ENCODE measurements around the gene FGF18. TPM values are rescaled to one million over a fixed set of nuclear protein-coding genes. Genes with fewer than 3 reads are reported as not detected.
A peak's percentile ranks its signal among the peaks of the same experiment; 100 is the strongest.
"Not testable (repeated sequence)": the region's sequence is repeated elsewhere in the genome, so short reads cannot be mapped to it uniquely, and the experiment has no call there.

Gene FGF18
- total and polyA plus RNA-seq, 5 experiments from 2014 or later, result 0.38 to 0.42 TPM; not detected in 3

DNA sequence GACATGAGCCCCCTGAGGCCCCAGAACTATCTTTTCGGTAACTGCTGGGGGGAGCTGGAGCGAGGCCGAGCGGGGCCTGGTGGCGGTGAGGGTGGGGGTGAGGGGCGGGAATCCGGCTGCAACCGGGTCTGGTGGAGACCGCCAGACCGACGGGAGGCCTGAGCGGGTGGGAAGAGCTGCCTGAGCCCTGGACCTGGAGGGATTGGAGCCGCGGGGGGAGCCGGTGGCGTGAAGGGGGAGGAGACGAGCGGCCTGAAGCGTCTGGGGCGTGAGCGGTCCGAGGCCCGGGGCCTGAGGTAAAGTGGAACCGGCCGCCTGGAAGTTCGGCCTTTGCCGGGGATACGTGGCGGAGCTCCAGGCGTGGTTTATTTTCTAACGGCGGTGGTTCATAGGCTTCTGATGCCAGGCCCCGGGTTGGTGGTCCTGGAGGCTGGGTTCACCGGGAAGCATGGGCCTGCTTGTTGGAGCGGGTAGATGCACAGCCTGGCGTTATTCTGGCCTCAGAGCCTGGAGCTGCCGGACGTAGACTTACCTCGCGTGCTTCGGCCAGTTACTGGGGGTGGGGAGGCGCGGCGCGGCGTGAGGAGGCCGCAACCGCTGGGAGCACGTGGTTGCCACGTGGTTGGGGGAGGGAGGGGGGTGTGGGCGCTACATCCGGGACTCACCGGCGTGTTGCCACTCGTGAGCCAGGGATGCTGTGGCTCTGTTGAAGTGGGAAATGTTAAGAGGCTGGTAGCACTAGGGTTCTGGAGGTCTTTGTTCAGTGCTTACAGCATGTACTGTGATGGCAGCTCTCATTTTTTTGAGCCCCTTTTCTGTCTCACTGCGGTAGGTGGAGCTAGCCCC is 31.3 kb upstream of the FGF18 start:
- POLR2A ChIA-PET, result interaction anchor here (0.5 to 2.6 kb wide), 18 partner anchors 11 to 1669 kb away, joined by 3 to 19 read pairs (median 3); partner anchors contain the start of genes FBXW11 and FGF18
- DNase-seq (peak; percentile 70 to 89 (median 79)), ATAC-seq (peak; percentile 21 to 34)
- Mint-ChIP-seq H3K27ac (peak overlapping the region; percentile 98 to 100 (median 100)), H3K9me3 (peaks cover 0 to 5% (median 0%) of the 10 kb centered on the region in 9 donors), H3K4me1 (peaks cover 30 to 63% (median 53%) of the 10 kb centered on the region in 4 donors), H3K27me3 (peaks cover 0 to 7% (median 0%) of the 10 kb centered on the region in 5 donors), H3K36me3 (peaks cover 13 to 41% (median 14%) of the 10 kb centered on the region in 3 donors), H3K4me3 (peak overlapping the region; percentile 91 to 99 (median 98))

DNA sequence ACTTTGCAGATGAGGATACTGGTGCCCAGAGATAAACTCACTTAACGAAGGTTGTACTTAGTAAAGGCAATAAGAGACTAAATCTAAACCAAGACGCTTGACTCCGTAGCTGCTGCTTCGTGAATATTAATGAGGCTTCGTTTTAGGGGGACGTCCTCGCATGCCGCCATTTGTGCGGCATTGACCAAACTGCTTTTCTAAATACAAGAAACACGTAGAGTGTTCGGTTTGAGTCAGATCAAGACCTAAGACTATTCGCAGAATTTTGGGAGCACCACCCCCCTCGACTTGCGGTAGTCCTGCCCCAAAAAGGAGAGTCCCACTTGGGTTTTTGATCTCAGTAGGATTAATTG is 30.7 kb upstream of the FGF18 start:
- POLR2A ChIA-PET, result interaction anchor here (0.5 to 2.6 kb wide), 11 partner anchors 11 to 1669 kb away, joined by 3 to 19 read pairs (median 3); partner anchors contain the start of genes FBXW11 and FGF18
- Mint-ChIP-seq H3K27me3 (peaks cover 0 to 7% (median 0%) of the 10 kb centered on the region in 5 donors), H3K4me3 (peak overlapping the region; percentile 91 to 99 (median 98)), H3K4me1 (peaks cover 32 to 68% (median 58%) of the 10 kb centered on the region in 4 donors), H3K9me3 (peaks cover 0 to 5% (median 0%) of the 10 kb centered on the region in 9 donors), H3K36me3 (peaks cover 16 to 47% (median 18%) of the 10 kb centered on the region in 3 donors), H3K27ac (peak overlapping the region; percentile 98 to 100 (median 100))
- ATAC-seq, result no peak
- peak in 1 of 10 donors; percentile 25 for DNase-seq

DNA sequence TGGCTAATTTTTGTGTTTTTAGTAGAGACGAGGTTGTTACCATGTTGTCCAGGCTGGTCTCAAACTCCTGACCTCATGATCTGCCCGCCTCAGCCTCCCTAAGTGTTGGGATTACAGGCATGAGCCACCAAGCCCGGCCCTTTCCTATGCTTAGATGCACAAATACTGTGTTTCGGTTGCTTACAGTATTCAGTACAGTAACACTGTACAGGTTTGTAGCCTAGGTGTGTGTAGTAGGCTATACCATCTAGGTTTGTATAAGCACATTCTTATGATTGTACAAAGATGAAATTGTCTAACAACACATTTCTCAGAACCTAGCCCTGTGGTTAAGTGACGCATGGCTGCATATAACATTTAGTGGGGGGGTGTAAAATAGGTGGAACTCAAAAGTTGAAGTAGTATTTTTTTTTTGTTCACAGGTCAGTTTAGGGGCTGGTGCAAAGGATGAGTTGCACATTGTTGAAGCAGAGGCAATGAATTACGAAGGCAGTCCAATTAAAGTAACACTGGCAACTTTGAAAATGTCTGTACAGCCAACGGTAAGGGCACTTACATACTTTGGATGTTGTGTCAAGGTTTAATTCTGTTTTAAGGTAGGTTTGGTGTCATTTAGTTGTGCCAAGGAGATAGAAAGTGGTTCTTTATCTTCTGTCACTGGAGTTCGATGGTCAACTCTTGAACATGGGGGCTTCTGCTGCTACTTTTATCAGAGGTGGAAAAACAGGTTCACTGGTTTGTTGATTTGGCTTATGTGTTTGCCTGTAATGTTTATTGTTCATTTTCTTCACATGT is 28.4 kb upstream of the FGF18 start:
- Mint-ChIP-seq H3K27me3 (peaks cover 0 to 7% (median 0%) of the 10 kb centered on the region in 5 donors), H3K4me1 (peaks cover 38 to 76% (median 70%) of the 10 kb centered on the region in 4 donors), H3K36me3 (peaks cover 18 to 70% (median 28%) of the 10 kb centered on the region in 3 donors), H3K9me3 (peaks cover 0 to 5% (median 0%) of the 10 kb centered on the region in 9 donors), H3K27ac (peak overlapping the region; percentile 2 to 81 (median 46)), H3K4me3 (peak overlapping the region; percentile 38 to 99 (median 86))
- POLR2A ChIA-PET, result no interaction called here
- no peak for DNase-seq
- no peak for ATAC-seq

DNA sequence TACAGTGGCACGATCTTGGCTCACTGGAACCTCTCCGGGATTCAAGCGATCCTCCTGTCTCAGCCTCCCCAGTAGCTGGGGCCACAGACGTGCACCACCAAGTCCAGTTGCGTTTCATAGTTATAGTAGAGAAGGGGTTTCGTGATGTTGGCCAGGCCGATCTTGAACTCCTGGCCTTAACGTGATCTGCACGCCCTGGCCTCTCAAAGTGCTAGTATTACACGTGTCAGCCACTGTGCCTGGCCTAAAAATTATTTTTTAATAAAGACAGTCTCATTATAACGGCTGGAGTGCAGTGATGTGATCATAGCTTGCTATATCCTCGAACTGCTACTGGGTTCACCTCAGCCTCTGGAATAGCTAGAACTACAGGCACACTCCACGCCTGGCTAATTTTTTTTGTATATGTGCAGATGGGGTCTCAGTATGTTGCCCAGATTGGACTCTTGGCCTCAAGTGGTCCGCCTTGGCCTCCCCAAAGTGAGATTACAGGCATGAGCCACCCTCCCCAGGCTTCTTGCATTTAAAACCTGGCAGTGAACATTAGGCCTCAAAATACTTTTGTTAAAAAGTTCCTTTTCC is 27.4 kb upstream of the FGF18 start:
- POLR2A ChIA-PET, result no interaction called here
- peaks cover 0 to 7% (median 0%) of the 10 kb centered on the region in 5 donors for H3K27me3 Mint-ChIP-seq
- H3K4me3 Mint-ChIP-seq, result peak overlapping the region in 1 of 10 donors; percentile 30

DNA sequence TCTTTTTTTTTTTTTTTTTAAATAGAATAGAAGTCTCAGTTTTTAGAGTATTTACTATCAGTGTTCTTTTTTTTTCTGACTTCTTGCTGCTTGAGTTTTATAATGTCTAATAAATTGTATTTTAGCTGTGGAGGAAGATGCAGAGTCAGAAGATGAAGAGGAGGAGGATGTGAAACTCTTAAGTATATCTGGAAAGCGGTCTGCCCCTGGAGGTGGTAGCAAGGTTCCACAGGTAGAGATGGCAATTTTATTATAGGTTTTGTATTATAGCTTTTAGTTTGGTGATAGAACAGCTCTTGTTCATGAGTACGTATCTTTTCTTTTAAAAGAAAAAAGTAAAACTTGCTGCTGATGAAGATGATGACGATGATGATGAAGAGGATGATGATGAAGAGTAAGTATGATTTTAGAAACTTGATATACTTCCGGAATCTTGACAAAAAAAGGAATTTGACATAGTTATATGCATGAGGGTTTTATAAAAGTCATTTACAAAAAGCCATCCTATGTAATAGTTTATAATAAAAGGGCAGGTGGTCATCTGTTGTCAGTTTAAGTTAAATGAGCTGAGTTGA is 26.8 kb upstream of the FGF18 start:
- H3K27me3 Mint-ChIP-seq, result peaks cover 0 to 5% (median 0%) of the 10 kb centered on the region in 5 donors
- H3K27ac Mint-ChIP-seq, result peak overlapping the region in 5 of 10 donors; percentile 24 to 71 (median 53)
- ATAC-seq (no peak), DNase-seq (no peak)
- H3K9me3 Mint-ChIP-seq, result peaks cover 0 to 5% (median 0%) of the 10 kb centered on the region in 9 donors
- H3K4me3 Mint-ChIP-seq, result peak overlapping the region in 6 of 10 donors; percentile 4 to 50 (median 34)
- peaks cover 18 to 86% (median 30%) of the 10 kb centered on the region in 3 donors for H3K36me3 Mint-ChIP-seq
- POLR2A ChIA-PET, result no interaction called here
- H3K4me1 Mint-ChIP-seq, result peaks cover 38 to 78% (median 74%) of the 10 kb centered on the region in 4 donors

More for the DNA sequence above, 27.4 kb upstream of the FGF18 start:
- Mint-ChIP-seq H3K9me3 (peaks cover 0 to 5% (median 0%) of the 10 kb centered on the region in 9 donors), H3K4me1 (peaks cover 38 to 78% (median 73%) of the 10 kb centered on the region in 4 donors), H3K36me3 (peaks cover 18 to 80% (median 28%) of the 10 kb centered on the region in 3 donors), H3K27ac (peak overlapping the region in 1 of 10 donors; percentile 53)
- DNase-seq (no peak), ATAC-seq (no peak)

DNA sequence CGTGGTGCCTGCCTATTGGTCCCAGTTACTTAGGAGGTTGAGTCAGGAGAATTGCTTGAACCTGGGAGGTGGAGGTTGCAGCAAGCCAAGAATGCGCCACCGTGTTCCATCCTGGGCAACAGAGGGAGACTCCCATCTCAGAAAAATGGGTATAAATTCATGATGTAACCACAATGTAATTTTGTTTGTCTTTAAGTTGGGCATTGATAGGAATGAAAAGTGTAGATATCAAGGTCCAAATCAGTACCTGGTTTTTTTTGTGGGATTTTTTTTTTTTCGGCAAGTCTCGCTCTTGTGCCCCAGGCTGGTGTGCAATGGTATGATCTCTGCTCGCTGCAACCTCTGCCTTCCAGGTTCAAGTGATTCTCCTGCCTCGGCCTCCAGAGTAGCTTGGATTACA is 24.4 kb upstream of the FGF18 start:
- POLR2A ChIA-PET, result no interaction called here
- peaks cover 30 to 77% (median 71%) of the 10 kb centered on the region in 4 donors for H3K4me1 Mint-ChIP-seq
- H3K27ac Mint-ChIP-seq, result peak overlapping the region in 2 of 10 donors; percentile 3 to 34
- no peaks in the 10 kb centered on the region for H3K27me3 Mint-ChIP-seq
- H3K36me3 Mint-ChIP-seq, result peaks cover 14 to 96% (median 38%) of the 10 kb centered on the region in 3 donors
- no peaks in the 10 kb centered on the region for H3K9me3 Mint-ChIP-seq
- no peak for DNase-seq
- no peak for ATAC-seq
- peak overlapping the region in 2 of 10 donors; percentile 2 to 38 for H3K4me3 Mint-ChIP-seq

DNA sequence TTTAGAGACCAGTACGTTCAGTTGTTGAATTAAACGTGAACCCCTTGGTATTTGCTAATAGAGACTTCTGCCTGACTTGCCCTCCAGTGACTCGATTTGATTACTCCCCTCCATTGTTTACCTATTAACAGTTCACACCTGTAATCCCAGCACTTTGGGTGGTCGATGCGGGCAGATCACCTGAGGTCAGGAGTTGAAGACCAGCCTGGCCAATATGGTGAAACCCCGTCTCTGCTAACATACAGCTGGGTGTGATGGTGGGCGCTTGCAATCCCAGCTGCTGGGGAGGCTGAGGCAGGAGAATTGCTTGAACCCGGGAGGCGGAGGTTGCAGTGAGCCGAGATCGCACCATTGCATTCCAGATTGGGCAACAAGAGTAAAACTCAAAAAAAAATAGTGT is 22.9 kb upstream of the FGF18 start:
- peak overlapping the region in 2 of 10 donors; percentile 9 to 26 for H3K4me3 Mint-ChIP-seq
- POLR2A ChIA-PET, result interaction anchor here (0.6 kb wide), 1 partner anchor 15 kb away, joined by 3 read pairs; no protein-coding TSS in a partner anchor
- ATAC-seq, H3K27me3 Mint-ChIP-seq, DNase-seq, H3K9me3 Mint-ChIP-seq: not testable (repeated sequence)
- peaks cover 15 to 98% (median 38%) of the 10 kb centered on the region in 3 donors for H3K36me3 Mint-ChIP-seq
- peak overlapping the region in 1 of 10 donors; percentile 50 for H3K27ac Mint-ChIP-seq
- peaks cover 22 to 70% (median 59%) of the 10 kb centered on the region in 4 donors for H3K4me1 Mint-ChIP-seq

DNA sequence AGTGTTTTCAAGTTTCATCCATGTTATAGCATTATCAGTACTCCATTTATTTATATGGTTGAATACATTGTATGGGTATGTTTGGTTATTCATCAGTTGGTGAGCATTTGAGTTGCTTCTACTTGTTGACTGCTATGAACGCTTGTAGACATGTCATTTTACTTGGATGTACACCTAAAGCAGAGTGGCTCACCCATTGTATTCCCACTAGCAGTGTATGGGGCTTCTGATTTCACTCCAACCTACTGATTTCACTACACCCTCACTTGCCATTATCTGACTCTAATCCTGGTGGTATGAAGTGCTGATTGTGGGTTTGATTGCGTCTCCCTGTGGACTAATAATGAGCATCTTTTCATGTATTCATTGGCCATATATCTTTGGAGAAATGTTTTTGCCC is 22.3 kb upstream of the FGF18 start:
- H3K36me3 Mint-ChIP-seq, result peaks cover 15 to 95% (median 41%) of the 10 kb centered on the region in 3 donors
- ATAC-seq, result no peak
- no peaks in the 10 kb centered on the region for H3K27me3 Mint-ChIP-seq
- peak overlapping the region in 1 of 10 donors; percentile 9 for H3K27ac Mint-ChIP-seq
- peak overlapping the region in 3 of 10 donors; percentile 10 to 26 (median 18) for H3K4me3 Mint-ChIP-seq
- H3K9me3 Mint-ChIP-seq, result no peaks in the 10 kb centered on the region
- H3K4me1 Mint-ChIP-seq, result peaks cover 22 to 69% (median 58%) of the 10 kb centered on the region in 4 donors
- DNase-seq, result no peak
- POLR2A ChIA-PET, result no interaction called here

DNA sequence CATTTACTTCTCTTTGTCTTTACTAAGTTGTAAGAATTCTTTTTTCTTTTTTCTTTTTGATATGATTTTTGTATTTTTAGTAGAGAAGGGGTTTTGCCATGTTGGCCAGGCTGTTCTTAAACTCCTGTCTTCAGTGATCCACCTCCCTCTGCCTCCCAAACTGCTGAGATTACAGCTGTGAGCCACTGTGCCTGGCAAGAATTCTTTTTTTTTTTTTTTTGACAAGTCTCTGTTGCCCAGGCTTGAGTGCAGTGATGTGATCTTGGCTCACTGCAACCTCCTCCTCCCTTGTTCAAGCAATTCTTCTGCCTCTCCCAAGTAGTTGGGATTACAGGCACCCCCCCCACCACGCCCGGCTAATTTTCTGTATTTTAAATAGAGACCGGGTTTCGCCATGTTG is 21.8 kb upstream of the FGF18 start:
- peaks cover 21 to 67% (median 54%) of the 10 kb centered on the region in 4 donors for H3K4me1 Mint-ChIP-seq
- peaks cover 14 to 92% (median 40%) of the 10 kb centered on the region in 3 donors for H3K36me3 Mint-ChIP-seq
- DNase-seq (no peak), ATAC-seq (no peak)
- POLR2A ChIA-PET, result no interaction called here
- H3K27me3 Mint-ChIP-seq, result no peaks in the 10 kb centered on the region
- H3K9me3 Mint-ChIP-seq, result no peaks in the 10 kb centered on the region
- H3K27ac Mint-ChIP-seq, result peak overlapping the region in 1 of 10 donors; percentile 9
- peak overlapping the region in 4 of 10 donors; percentile 1 to 26 (median 14) for H3K4me3 Mint-ChIP-seq

DNA sequence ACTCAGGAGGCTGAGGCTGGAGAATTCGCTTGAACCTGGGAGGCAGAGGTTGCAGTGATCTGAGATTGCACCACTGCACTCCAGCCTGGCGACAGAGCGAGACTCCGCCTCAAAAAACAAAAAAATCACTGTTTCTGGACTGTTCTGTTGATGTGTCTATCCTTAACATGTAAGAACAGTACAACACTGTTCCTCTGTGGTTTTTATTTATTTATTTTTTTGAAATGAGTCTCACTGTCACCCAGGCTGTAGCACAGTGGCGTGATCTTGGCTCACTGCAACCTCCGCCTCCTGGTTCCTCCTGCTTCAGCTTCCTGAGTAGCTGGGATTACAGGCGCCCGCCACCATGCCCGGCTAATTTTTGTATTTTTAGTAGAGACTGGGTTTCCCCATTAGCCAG is 20.8 kb upstream of the FGF18 start:
- POLR2A ChIA-PET, result interaction anchor here (1.7 kb wide), 1 partner anchor 11 kb away, joined by 9 read pairs; the partner anchor contains the start of gene NPM1
- Mint-ChIP-seq H3K4me1 (peaks cover 15 to 57% (median 44%) of the 10 kb centered on the region in 4 donors), H3K36me3 (peaks cover 6 to 83% (median 34%) of the 10 kb centered on the region in 3 donors)
- H3K4me3 Mint-ChIP-seq, H3K27ac Mint-ChIP-seq, H3K27me3 Mint-ChIP-seq, H3K9me3 Mint-ChIP-seq, ATAC-seq, DNase-seq: not testable (repeated sequence)

DNA sequence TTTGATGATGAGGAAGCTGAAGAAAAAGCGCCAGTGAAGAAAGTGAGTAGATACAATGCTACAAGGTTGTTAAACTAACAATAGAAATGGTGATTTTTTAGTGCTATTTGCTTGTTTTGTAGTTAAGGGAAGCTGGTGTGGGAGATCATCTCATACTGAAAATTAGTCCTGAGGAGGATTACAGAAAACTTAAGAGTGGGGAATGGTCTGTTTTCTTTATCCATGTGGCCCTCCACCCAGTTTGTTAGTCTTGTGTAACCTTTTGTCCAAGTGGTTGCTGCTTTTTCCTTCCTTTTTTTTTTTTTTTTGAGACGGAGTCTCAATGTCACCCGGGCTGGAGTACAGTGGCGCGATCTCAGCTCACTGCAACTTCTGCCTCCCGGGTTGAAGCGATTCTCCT is 19.3 kb upstream of the FGF18 start:
- POLR2A ChIA-PET, result interaction anchor here (1.7 kb wide), 1 partner anchor 12 kb away, joined by 9 read pairs; the partner anchor contains the start of gene NPM1
- Mint-ChIP-seq H3K4me3 (no peak overlapping the region), H3K36me3 (peaks cover 4 to 73% (median 33%) of the 10 kb centered on the region in 3 donors), H3K9me3 (no peaks in the 10 kb centered on the region), H3K27ac (peak overlapping the region in 2 of 10 donors; percentile 10 to 57), H3K27me3 (no peaks in the 10 kb centered on the region), H3K4me1 (peaks cover 15 to 48% (median 41%) of the 10 kb centered on the region in 4 donors)
- ATAC-seq (no peak), DNase-seq (no peak)
